RWPE2 (cell line): ENCODE measurements around the gene WDR27.

Source experiments
- ATAC-seq: fragments of 200-7000 bp; cut with Tn5 transposase; 3 replicates; pipeline ENCODE4 v1.9.1; 2021; ENCODE audit warnings: low read depth
- DNase-seq: peaks from one replicate; pipeline ENCODE4 v3.0.0-alpha.2; 2020; ENCODE audit warnings: low spot score
- H3K27ac ChIP-seq: fragments of 450-650 bp; 2 replicates; pipeline ENCODE4 v1.5.1; 2017; ENCODE audit warnings: mild to moderate bottlenecking; ENCODE audit not compliant: poor library complexity, severe bottlenecking
- H3K27me3 ChIP-seq: fragments of 250-450 bp; sonication (Bioruptor Pico); 2 replicates; pipeline ENCODE4 v1.5.1; 2021; ENCODE audit warnings: mild to moderate bottlenecking, moderate library complexity; ENCODE audit not compliant: insufficient read depth, poor library complexity, severe bottlenecking
- H3K36me3 ChIP-seq: fragments of 250-450 bp; sonication (Bioruptor Pico); 2 replicates; pipeline ENCODE4 v1.5.1; 2020; ENCODE audit warnings: low read depth, mild to moderate bottlenecking, moderate library complexity
- H3K4me1 ChIP-seq: fragments of 250-450 bp; sonication (Bioruptor Pico); 2 replicates; pipeline ENCODE4 v1.5.1; 2021; ENCODE audit warnings: mild to moderate bottlenecking, moderate library complexity; ENCODE audit not compliant: insufficient read depth, poor library complexity, severe bottlenecking
- H3K4me3 ChIP-seq: fragments of 250-450 bp; sonication (Bioruptor Pico); 2 replicates; pipeline ENCODE4 v1.5.1; 2021; ENCODE audit warnings: mild to moderate bottlenecking, moderate library complexity; ENCODE audit not compliant: severe bottlenecking
- H3K9me3 ChIP-seq: fragments of 250-450 bp; sonication (Bioruptor Pico); 2 replicates; pipeline ENCODE4 v1.5.1; 2021; ENCODE audit warnings: mild to moderate bottlenecking, moderate library complexity; ENCODE audit not compliant: severe bottlenecking
- CTCF ChIP-seq: fragments of 450-650 bp; IDR thresholded peaks from one replicate; pipeline ENCODE4 v1.5.1; 2017; ENCODE audit warnings: mild to moderate bottlenecking, moderate library complexity; ENCODE audit not compliant: poor library complexity, severe bottlenecking

The WDR27 gene

DNA sequence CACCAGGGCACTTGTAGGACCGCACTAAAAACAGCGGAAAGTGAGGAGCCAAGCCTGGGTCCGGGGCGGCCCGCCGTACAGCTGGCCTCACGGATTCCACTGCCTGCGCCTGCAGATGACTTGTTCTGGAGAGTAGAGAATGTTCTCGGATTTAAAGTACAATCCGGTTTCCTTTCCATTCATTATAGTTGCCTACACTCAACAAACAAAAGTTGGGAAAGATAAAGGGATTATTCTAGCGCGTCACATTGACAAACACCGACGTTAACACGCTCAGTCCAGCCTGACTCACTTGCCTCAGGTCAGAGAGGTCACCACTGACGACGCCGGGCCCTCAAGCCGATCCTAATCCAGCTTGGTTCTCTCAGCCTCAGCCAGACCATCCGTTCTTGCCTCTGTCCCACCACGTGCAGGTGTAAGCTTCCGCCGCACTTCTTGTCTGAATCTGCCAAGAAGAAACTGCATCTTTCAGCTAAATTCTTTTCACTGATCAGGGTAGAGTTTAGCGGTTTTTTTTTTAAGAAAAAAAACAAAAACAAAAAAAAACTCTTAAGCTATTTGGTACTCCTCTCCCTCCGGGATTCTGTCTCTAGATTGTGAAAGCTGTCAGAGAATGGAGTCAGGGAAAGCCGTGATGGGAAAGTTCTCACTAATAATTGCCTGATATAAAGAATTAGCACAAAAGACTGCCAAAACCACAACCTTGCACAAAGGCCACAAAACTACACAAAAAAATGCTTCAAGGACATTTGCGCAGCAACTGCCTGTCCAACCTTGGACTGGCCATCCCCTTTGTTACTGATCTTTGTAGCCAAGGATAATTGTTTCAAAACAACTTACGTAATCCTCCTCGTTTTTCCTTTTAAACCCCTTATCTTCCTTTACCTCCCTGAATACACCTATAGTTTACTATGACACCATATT is 23.6 kb upstream of the WDR27 start:
- peak overlapping the region; percentile 64 for H3K27ac ChIP-seq
- ATAC-seq, result peak; percentile 52
- H3K36me3 ChIP-seq, result peaks cover 2% of the 10 kb centered on the region
- H3K27me3 ChIP-seq, result no peaks in the 10 kb centered on the region
- peaks cover 13% of the 10 kb centered on the region for H3K4me1 ChIP-seq
- DNase-seq, result peak; percentile 64
- no peaks in the 10 kb centered on the region for H3K9me3 ChIP-seq
- H3K4me3 ChIP-seq, result peak overlapping the region; percentile 98
- no peak for TF ChIP-seq CTCF

DNA sequence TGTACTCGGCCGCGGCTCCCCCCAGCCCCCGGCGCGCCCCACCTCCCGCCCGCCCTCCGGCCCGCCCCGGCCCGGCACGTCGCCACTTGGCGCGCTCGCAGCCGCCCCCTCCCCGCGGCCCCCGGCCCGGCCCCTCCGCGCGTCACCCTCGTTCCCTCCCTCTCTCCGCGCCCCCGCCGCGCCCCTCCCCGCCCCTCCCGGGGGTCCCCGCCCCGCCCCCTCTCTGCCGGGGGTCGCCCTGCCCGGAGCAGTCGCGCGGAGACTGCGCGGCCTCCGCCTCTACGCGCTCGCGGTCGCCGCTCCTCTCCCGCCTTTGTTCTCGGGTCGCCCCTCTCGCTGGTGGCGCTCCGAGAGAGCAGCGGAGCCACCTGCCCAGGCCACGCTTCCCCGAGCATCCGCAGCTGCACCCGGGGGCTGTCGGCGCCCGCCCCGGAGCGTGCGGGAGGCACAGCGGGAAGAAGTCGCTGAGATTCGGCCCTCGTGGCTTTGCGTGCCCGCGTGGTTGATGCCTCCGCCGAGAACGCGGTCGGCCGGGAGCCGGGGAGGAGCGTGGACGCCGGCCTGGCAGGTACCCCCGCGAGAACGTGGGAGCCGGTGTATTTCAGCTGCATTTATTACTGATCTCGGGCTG is 22.8 kb upstream of the WDR27 start, which contains the start of gene PHF10:
Gene PHF10, minus strand, starts transcription at position 7 of the 631 bp plus-strand sequence. CDS start 569 bp downstream, outside the sequence.
- H3K4me3 ChIP-seq, result peak within 1 kb of the TSS; percentile 98
- H3K27me3 ChIP-seq, result no peaks in the 10 kb centered on the region
- ATAC-seq, result peak; percentile 7
- no peak for TF ChIP-seq CTCF
- H3K36me3 ChIP-seq, result peaks cover 7% of the 10 kb centered on the region
- peaks cover 13% of the 10 kb centered on the region for H3K4me1 ChIP-seq
- H3K27ac ChIP-seq, result peak within 1 kb of the TSS; percentile 64
- no peak for DNase-seq
- no peaks in the 10 kb centered on the region for H3K9me3 ChIP-seq

GRCh38 chr6:169723991-169724493 is 22.2 kb upstream of the WDR27 start:
- H3K9me3 ChIP-seq, result no peaks in the 10 kb centered on the region
- H3K4me3 ChIP-seq, result peak overlapping the region; percentile 98
- H3K36me3 ChIP-seq, result peaks cover 13% of the 10 kb centered on the region
- peak; percentile 5; the same call in 1 of the 3 replicates for ATAC-seq
- H3K27me3 ChIP-seq, result no peaks in the 10 kb centered on the region
- peak overlapping the region; percentile 64 for H3K27ac ChIP-seq
- H3K4me1 ChIP-seq, result peaks cover 13% of the 10 kb centered on the region
- DNase-seq, result no peak
- no peak for TF ChIP-seq CTCF

DNA sequence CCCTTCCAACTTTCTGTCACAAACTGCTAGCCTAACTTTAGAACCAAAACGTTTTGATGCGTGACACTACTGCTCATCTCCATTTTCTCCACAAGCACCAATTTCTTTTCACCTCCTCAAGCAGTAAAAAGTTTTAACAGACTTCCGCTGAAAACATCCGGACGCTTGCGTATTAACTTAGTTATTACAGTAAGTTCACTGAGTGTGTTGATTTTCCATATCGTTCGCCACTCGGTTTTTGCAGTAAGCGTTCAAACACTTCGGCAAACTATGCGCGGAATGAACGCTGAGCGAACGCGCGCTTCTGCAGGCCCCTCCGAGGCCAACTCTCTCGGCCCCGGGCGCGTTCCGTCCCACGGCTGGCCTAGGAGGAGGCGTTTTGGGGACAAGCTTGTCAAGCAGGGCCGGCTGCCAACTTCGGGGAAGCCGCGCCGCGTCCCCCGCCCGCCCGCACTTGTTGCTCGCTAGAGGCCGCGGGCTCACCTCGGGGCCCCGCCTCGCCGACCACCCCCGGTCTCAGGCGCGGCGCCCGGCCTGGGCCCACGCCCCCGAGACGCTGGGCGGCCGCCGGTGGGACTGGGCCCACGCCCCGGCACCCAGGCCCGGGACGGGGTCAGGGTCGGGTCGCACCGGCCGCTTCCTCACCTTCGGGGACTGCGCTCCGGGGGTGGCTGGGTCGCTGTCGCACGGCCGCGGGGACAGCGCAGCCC is 21.5 kb upstream of the WDR27 start:
- peak overlapping the region; percentile 64 for H3K27ac ChIP-seq
- peaks cover 13% of the 10 kb centered on the region for H3K4me1 ChIP-seq
- ATAC-seq (peak; percentile 15), DNase-seq (no peak)
- no peak for TF ChIP-seq CTCF
- no peaks in the 10 kb centered on the region for H3K9me3 ChIP-seq
- no peaks in the 10 kb centered on the region for H3K27me3 ChIP-seq
- peaks cover 17% of the 10 kb centered on the region for H3K36me3 ChIP-seq
- H3K4me3 ChIP-seq, result peak overlapping the region; percentile 98
